Right ventricle myocardium inferior (tissue), 1 donor: ENCODE data around the gene MEST. TPM values are rescaled to one million over a fixed set of nuclear protein-coding genes. Genes with fewer than 3 reads are reported as not detected.

Source experiments
- microRNA-seq: library from miRNA; unstranded; fragments of <30 nt; microRNA quantifications from one replicate; pipeline ENCODE4 v1.2.0, GENCODE V29; 2020
- total RNA-seq: library from RNA; stranded (reverse); fragmentation: NEBNext Ultra II Directional; extraction: Animal tissue kit (Norgen Biotek cat#: 25700); gene quantifications from one replicate; pipeline ENCODE4 v1.2.1, GENCODE V29; 2021
- donor health status: DM: no; HTN: yes; CAD: no; lungs with severe emphysema.

MEST gene
- total RNA-seq, 1 donor from 2014 or later = 10.7 TPM

Small RNA genes lying within 50 kb of the gene (microRNA-seq; reads per million reads assigned to microRNA genes)
- 1,036 reads per million, percentile 83 among the genes with 10 or more reads in this experiment for gene MIR335

Other genes with a start within 250 kb of the MEST start
- not detected for gene CPA2, start 225.2 kb upstream of the MEST start, total RNA-seq
- gene CPA4, start 198.9 kb upstream of the MEST start, total RNA-seq = not detected
- gene CPA5, start 147.3 kb upstream of the MEST start, total RNA-seq = not detected
- not detected for gene CPA1, start 111.6 kb upstream of the MEST start, total RNA-seq
- gene CEP41, start 51.1 kb upstream of the MEST start, total RNA-seq = 3.8 TPM
- 17.9 TPM for gene COPG2, start 176.7 kb downstream of the MEST start, total RNA-seq
- not detected for gene TSGA13, start 194.5 kb downstream of the MEST start, total RNA-seq
- 0.08 TPM for gene KLF14, start 242.1 kb downstream of the MEST start, total RNA-seq